ENCODE measurements around the gene PNPLA5. TPM values are rescaled to one million over a fixed set of nuclear protein-coding genes. Genes with fewer than 3 reads are reported as not detected.
A peak's percentile ranks its signal among the peaks of the same experiment; 100 is the strongest.

The PNPLA5 gene
- total and polyA plus RNA-seq, 8 donors, result 0.06 to 0.13 (median 0.08) TPM; not detected in 4

- intact Hi-C loops (cut with DNase I), result no loop called here
- Histone ChIP-seq H3K9me3 (no peaks in the 10 kb centered on the region), H3K36me3 (no peaks in the 10 kb centered on the region), H3K27me3 (peaks cover 0 to 45% of the 10 kb centered on the region in 2 donors), H3K27ac (peak overlapping the region in 1 of 2 donors; percentile 33), H3K4me3 (no peak overlapping the region), H3K4me1 (peaks cover 4 to 7% of the 10 kb centered on the region in 2 donors)
- ATAC-seq, result no peak
- no peak for TF ChIP-seq CTCF (IDR thresholded peaks at IDR 0.05)
- peak in 2 of 4 donors; percentile 31 to 60 for DNase-seq
Observed at GRCh38 chr22:43829904-43830851, 61.6 kb downstream of the PNPLA5 start.

Other genes with a start within 250 kb of the PNPLA5 start
- gene EFCAB6, start 79.7 kb downstream of the PNPLA5 start, total RNA-seq, result 1 to 10 TPM; 2.0 to 3.2 TPM
- gene EFCAB6, start 79.7 kb downstream of the PNPLA5 start, polyA plus RNA-seq (ENCODE audit: insufficient read length in 6 of 6), result 1 to 10 TPM; 3.1 to 5.5 (median 3.9) TPM
- gene SULT4A1, start 29.5 kb downstream of the PNPLA5 start, total RNA-seq, result not detected
- 1 to 10 TPM in 5 of 6 donors, under 1 TPM in 1; 0.85 to 2.5 (median 1.6) TPM for gene SULT4A1, start 29.5 kb downstream of the PNPLA5 start, polyA plus RNA-seq (ENCODE audit: insufficient read length in 6 of 6)
- gene PNPLA3, start 31.8 kb upstream of the PNPLA5 start, total RNA-seq, result 1 to 10 TPM; 1.2 to 2.4 TPM
- gene PNPLA3, start 31.8 kb upstream of the PNPLA5 start, polyA plus RNA-seq (ENCODE audit: insufficient read length in 6 of 6), result 1 to 10 TPM in 1 of 6 donors, under 1 TPM in 5; 0.34 to 1.2 (median 0.46) TPM
- 10 to 100 TPM; 23.3 to 32.0 TPM for gene SAMM50, start 63.4 kb upstream of the PNPLA5 start, total RNA-seq
- 10 to 100 TPM; 57.9 to 66.6 (median 63.5) TPM for gene SAMM50, start 63.4 kb upstream of the PNPLA5 start, polyA plus RNA-seq (ENCODE audit: insufficient read length in 6 of 6)
- gene PARVB, start 132.3 kb upstream of the PNPLA5 start, total RNA-seq, result 10 to 100 TPM; 31.7 to 53.7 TPM
- gene PARVB, start 132.3 kb upstream of the PNPLA5 start, polyA plus RNA-seq (ENCODE audit: insufficient read length in 6 of 6), result 10 to 100 TPM; 32.7 to 42.5 (median 34.0) TPM

Measured in left lung (tissue), 10 donors.